CD4-positive, alpha-beta T cell (primary cell): Measurements from ENCODE around the gene NUP188. TPM values are rescaled to one million over a fixed set of nuclear protein-coding genes. Genes with fewer than 3 reads are reported as not detected.

Experiments
- ATAC-seq: fragments of 200-7000 bp; cut with Tn5 transposase; one replicate; pipeline ENCODE4 v1.10.0; 2022; ENCODE audit warnings: mild to moderate bottlenecking; ENCODE audit not compliant: poor library complexity
- CTCF ChIA-PET: fragments of 350-600 bp; sonication (Branson Sonifier 250); formaldehyde crosslinking; loops from one replicate; lab custom pipeline; 2021; ENCODE audit warnings: antibody characterized with exemption, inconsistent platforms; lab: Charles Lee
- POLR2A ChIA-PET: fragments of 350-600 bp; sonication (Branson Sonifier 250); formaldehyde crosslinking; loops from one replicate; lab custom pipeline; 2021; ENCODE audit warnings: antibody characterized with exemption, inconsistent platforms; lab: Charles Lee
- DNase-seq, 14 experiments: peaks; one replicate each; pipeline ENCODE4 v3.0.0-alpha.2; 2013 to 2020; ENCODE audit warnings: mixed read lengths in 2 of 14
- H3K27ac ChIP-seq, 2 donors: one replicate each; pipeline versions ENCODE4 v1.5.1 to v1.7.0; 2013; ENCODE audit warnings: low read length in 2 of 2, low read depth in 1 of 2, mild to moderate bottlenecking in 1 of 2
- H3K27me3 ChIP-seq, 2 experiments: 1 replicate in 1 of 2; 2 replicates in 1 of 2; pipeline versions ENCODE4 v1.6.1 to v1.7.0; 2013; ENCODE audit warnings: low read length in 2 of 2, control low read depth in 1 of 2, mild to moderate bottlenecking in 1 of 2, moderate library complexity in 1 of 2; ENCODE audit not compliant: insufficient read depth in 2 of 2, control insufficient read depth in 1 of 2
- H3K36me3 ChIP-seq: one replicate; pipeline ENCODE4 v1.6.1; 2013; ENCODE audit warnings: low read length, control low read depth; ENCODE audit not compliant: insufficient read depth
- H3K4me1 ChIP-seq: one replicate; pipeline ENCODE4 v1.6.1; 2013; ENCODE audit warnings: low read length, control low read depth; ENCODE audit not compliant: insufficient read depth
- H3K4me3 ChIP-seq: one replicate; pipeline ENCODE4 v1.5.1; 2013; ENCODE audit warnings: mild to moderate bottlenecking, low read length, moderate library complexity
- H3K9me3 ChIP-seq, 2 experiments: 1 replicate in 1 of 2; 2 replicates in 1 of 2; pipeline versions ENCODE4 v1.6.1 to v1.7.0; 2013; ENCODE audit warnings: low read length in 2 of 2, mild to moderate bottlenecking in 2 of 2, control low read depth in 1 of 2, moderate library complexity in 1 of 2; ENCODE audit not compliant: control insufficient read depth in 1 of 2, insufficient read depth in 1 of 2
- H3K27ac Mint-ChIP-seq: one replicate; pipeline ENCODE4 v1.8.0; 2020; ENCODE audit warnings: mixed read lengths
- H3K27me3 Mint-ChIP-seq: one replicate; pipeline ENCODE4 v1.8.0; 2021; ENCODE audit warnings: mixed read lengths
- H3K36me3 Mint-ChIP-seq: one replicate; pipeline ENCODE4 v1.8.0; 2021; ENCODE audit warnings: low read depth, mixed read lengths
- H3K4me1 Mint-ChIP-seq: one replicate; pipeline ENCODE4 v1.8.0; 2021; ENCODE audit warnings: low read depth, mixed read lengths
- H3K4me3 Mint-ChIP-seq: one replicate; pipeline ENCODE4 v1.8.0; 2020; ENCODE audit warnings: mild to moderate bottlenecking, mixed read lengths
- H3K9me3 Mint-ChIP-seq: one replicate; pipeline ENCODE4 v1.8.0; 2020; ENCODE audit warnings: mixed read lengths
- intact Hi-C, 2 experiments: fragments of 100-400 bp; cut with DNase I in 1 of 2; cut with micrococcal nuclease in 1 of 2; formaldehyde crosslinking; loops; one replicate each; pipeline versions ENCODE4 v1.15.1 to v1.9.0; 2023 to 2025; cut with DNase I, micrococcal nuclease
- total RNA-seq, 174 experiments: library from RNA in 2 of 174; stranded (reverse) in 2 of 174; gene quantifications; one replicate each; pipeline ENCODE4 v1.2.3 and lab custom pipeline; 2021 to 2026
- TF ChIP-seq, protein P1 (sequence below): fragments of 200-600 bp; IDR thresholded peaks from one replicate; pipeline ENCODE4 v1.8.0; 2022; ENCODE audit warnings: antibody characterized with exemption, mild to moderate bottlenecking

NUP188 gene
- total RNA-seq, 2 experiments from 2014 or later, result 43.0 to 43.9 TPM

DNA sequence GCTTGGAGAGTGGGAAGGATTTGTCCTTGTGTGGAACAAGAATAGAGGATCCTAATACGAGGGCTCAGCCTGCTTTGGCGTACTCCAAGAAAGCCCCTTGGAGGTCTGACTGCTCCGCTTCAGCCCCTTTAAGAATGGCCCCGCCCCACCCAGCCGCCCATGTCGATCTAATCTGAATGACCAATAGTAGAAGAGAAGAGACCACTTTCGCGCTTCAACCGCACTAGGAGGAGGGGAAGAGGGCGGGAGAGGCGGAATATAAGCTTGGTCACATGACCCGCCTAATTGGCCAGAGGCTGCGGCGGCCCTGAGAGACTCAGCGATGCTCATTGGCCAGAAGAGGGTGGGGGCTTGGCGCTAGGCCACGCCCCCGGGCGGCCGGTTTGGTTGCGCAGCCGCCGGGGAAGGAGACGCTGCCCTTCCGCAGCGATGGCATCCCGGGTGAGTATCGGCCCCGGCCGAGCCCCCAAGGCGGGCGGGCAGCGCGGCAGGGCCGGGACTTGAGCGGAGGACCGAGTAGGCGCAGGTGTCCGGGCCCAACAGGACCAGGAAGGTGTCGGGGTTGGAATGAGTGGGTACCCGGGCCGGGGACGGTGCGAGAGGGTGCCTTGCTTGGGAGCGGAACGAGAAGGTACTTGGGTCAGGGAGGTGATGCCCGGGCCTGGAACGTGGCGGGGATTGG is 88.9 kb downstream of the NUP188 start, which contains the start of gene MIGA2:
TSS of gene MIGA2 (plus strand) at position 386 of the 682 bp plus-strand sequence. CDS start 3,969 bp downstream, outside the sequence.
- Histone ChIP-seq H3K9me3 (no peaks in the 10 kb centered on the region), H3K36me3 (peaks cover 8% of the 10 kb centered on the region), H3K27me3 (no peaks in the 10 kb centered on the region), H3K4me1 (peaks cover 34% of the 10 kb centered on the region), H3K4me3 (peak within 1 kb of the TSS; percentile 84), H3K27ac (peak within 1 kb of the TSS; percentile 13 to 46)
- peak; percentile 92 for ATAC-seq
- POLR2A ChIA-PET, result interaction anchor here (1.0 to 1.9 kb wide), 7 partner anchors 9 to 1011 kb away, joined by 3 to 20 read pairs (median 5); partner anchors contain the start of genes CRAT, DOLPP1, PTPA and SH3GLB2
- Mint-ChIP-seq H3K4me3 (peak within 1 kb of the TSS; percentile 89), H3K9me3 (no peaks in the 10 kb centered on the region), H3K27me3 (no peaks in the 10 kb centered on the region), H3K27ac (peak within 1 kb of the TSS; percentile 52), H3K36me3 (peaks cover 15% of the 10 kb centered on the region), H3K4me1 (peaks cover 35% of the 10 kb centered on the region)
- peak; percentile 79 to 98 (median 90) for DNase-seq
- CTCF ChIA-PET, result interaction anchor here (0.6 kb wide), 1 partner anchor 186 kb away, joined by 3 read pairs; no protein-coding TSS in a partner anchor
- intact Hi-C loops, result loop anchor here (1.0 to 2.0 kb wide), 6 partner anchors 8 to 155 kb away; partner anchors contain the start of genes CRAT (in 2 of the 2), DOLK (in 1 of the 2), DOLPP1 (in 1 of the 2) and KYAT1 (in 1 of the 2)
- TF ChIP-seq, protein P1, sequence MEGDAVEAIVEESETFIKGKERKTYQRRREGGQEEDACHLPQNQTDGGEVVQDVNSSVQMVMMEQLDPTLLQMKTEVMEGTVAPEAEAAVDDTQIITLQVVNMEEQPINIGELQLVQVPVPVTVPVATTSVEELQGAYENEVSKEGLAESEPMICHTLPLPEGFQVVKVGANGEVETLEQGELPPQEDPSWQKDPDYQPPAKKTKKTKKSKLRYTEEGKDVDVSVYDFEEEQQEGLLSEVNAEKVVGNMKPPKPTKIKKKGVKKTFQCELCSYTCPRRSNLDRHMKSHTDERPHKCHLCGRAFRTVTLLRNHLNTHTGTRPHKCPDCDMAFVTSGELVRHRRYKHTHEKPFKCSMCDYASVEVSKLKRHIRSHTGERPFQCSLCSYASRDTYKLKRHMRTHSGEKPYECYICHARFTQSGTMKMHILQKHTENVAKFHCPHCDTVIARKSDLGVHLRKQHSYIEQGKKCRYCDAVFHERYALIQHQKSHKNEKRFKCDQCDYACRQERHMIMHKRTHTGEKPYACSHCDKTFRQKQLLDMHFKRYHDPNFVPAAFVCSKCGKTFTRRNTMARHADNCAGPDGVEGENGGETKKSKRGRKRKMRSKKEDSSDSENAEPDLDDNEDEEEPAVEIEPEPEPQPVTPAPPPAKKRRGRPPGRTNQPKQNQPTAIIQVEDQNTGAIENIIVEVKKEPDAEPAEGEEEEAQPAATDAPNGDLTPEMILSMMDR, result no peak

DNA sequence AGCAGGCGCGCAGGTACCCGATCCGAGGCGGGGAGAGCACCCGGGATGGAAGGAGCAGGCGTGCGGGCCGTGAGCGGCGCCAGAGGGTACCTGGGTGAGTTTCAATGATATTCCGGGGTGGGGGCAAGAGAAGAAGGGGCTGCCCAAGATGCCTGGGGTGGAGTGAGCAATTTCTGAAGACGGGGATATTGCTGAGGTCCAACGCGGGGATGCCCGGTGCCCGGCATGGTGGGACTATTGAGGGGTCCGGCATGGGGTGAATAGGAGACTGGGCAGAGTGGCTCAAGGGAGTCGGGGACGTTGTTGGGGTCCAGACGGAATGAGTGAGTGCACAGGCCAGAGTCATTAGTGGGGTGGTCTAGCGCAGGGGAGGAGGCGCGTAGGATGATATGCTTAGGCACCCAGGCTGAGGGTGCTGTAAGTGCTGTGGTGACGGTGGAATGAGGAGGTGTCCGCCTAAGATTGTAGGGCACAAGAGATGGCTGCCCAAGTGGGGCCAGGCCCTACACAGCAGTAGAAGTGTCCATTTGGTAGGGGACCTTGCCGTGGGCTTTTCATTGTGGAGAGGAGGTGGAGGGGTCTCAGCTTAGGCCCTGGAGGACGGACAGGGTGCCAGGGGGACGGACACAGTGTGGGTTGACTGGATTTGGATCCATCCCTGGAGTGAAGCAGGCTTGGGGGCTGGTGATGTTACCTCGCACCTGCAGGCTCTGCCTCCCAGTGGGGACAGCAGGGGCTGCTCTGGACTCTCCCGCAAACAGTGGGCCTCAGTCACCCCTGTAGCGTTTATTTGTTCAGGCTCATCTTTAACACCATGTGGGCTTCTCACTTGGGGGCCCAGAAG is 89.6 kb downstream of the NUP188 start:
- H3K27me3 ChIP-seq, result no peaks in the 10 kb centered on the region
- Mint-ChIP-seq H3K9me3 (no peaks in the 10 kb centered on the region), H3K4me1 (peaks cover 35% of the 10 kb centered on the region), H3K36me3 (peaks cover 23% of the 10 kb centered on the region), H3K27me3 (no peaks in the 10 kb centered on the region), H3K27ac (peak overlapping the region; percentile 52), H3K4me3 (peak overlapping the region; percentile 89)
- peaks cover 16% of the 10 kb centered on the region for H3K36me3 ChIP-seq
- ATAC-seq, result no peak
- TF ChIP-seq, protein P1, result no peak
- intact Hi-C loops, result loop anchor here (1.0 to 2.0 kb wide), 6 partner anchors 9 to 156 kb away; partner anchors contain the start of genes CRAT (in 2 of the 2), DOLK (in 1 of the 2), DOLPP1 (in 1 of the 2) and KYAT1 (in 1 of the 2)
- peaks cover 34% of the 10 kb centered on the region for H3K4me1 ChIP-seq
- no peak for DNase-seq
- ChIA-PET POLR2A (interaction anchor here (1.0 to 1.9 kb wide), 7 partner anchors 9 to 1012 kb away, joined by 3 to 20 read pairs (median 5); partner anchors contain the start of genes CRAT, DOLPP1, PTPA and SH3GLB2), CTCF (interaction anchor here (0.6 kb wide), 1 partner anchor 187 kb away, joined by 3 read pairs; no protein-coding TSS in a partner anchor)
- H3K9me3 ChIP-seq, result no peaks in the 10 kb centered on the region
- peak overlapping the region; percentile 13 to 46 for H3K27ac ChIP-seq
- H3K4me3 ChIP-seq, result peak overlapping the region; percentile 84

DNA sequence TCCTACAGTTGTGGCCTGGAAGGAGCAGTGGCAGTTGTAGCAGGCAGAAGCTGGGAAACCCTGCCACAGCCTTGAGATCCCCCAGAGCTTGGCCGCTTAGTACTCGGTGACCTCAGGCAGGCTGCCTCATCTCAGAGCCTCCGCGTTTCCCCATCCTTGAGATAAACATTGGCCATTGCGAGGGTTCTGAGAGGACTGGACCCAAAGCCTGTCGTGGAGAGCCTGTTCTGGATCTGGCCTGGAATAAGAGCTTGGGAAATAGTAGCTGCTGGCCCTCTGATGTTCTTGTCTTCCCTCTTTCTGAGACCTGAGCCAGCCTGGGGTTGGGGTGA is 90.2 kb downstream of the NUP188 start:
- Mint-ChIP-seq H3K27ac (no peak overlapping the region), H3K27me3 (no peaks in the 10 kb centered on the region), H3K9me3 (no peaks in the 10 kb centered on the region), H3K4me3 (peak overlapping the region; percentile 89), H3K36me3 (peaks cover 28% of the 10 kb centered on the region), H3K4me1 (peaks cover 35% of the 10 kb centered on the region)
- POLR2A ChIA-PET, result interaction anchor here (1.3 kb wide), 1 partner anchor 10 kb away, joined by 5 read pairs; the partner anchor contains the start of gene SH3GLB2
- ATAC-seq (no peak), DNase-seq (peak in 1 of 14 experiments; percentile 30)
- no peaks in the 10 kb centered on the region for H3K9me3 ChIP-seq
- no peak overlapping the region for H3K27ac ChIP-seq
- intact Hi-C loops, result loop anchor here in 1 of 2 experiments (2.0 kb wide), 2 partner anchors 43 to 73 kb away; partner anchors contain the start of genes CRAT, DOLPP1 and PTPA
- CTCF ChIA-PET, result no interaction called here
- peaks cover 34% of the 10 kb centered on the region for H3K4me1 ChIP-seq
- no peaks in the 10 kb centered on the region for H3K27me3 ChIP-seq
- peak overlapping the region; percentile 84 for H3K4me3 ChIP-seq
- TF ChIP-seq, protein P1, result no peak
- peaks cover 22% of the 10 kb centered on the region for H3K36me3 ChIP-seq
